ENCODE data around the gene MUC7.

DNA sequence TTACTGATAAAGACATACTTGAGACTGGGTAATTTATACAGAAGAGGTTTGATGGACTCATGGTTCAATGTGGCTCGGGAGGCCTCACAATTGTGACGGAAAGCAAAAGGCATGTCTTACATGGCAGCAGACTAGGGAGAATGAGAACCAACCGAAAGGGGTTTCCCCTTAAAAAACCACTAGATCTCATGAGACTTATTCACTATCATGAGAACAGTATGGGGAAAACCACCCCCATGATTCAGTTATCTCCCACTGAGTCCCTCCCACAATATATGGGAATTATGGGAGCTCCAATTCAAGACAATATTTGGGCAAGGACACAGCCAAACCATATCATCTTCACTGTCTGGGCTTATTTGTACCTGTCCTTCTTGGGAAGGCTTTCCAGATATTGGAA lies 22.8 kb upstream of the MUC7 start:
- TF ChIP-seq, protein P1, sequence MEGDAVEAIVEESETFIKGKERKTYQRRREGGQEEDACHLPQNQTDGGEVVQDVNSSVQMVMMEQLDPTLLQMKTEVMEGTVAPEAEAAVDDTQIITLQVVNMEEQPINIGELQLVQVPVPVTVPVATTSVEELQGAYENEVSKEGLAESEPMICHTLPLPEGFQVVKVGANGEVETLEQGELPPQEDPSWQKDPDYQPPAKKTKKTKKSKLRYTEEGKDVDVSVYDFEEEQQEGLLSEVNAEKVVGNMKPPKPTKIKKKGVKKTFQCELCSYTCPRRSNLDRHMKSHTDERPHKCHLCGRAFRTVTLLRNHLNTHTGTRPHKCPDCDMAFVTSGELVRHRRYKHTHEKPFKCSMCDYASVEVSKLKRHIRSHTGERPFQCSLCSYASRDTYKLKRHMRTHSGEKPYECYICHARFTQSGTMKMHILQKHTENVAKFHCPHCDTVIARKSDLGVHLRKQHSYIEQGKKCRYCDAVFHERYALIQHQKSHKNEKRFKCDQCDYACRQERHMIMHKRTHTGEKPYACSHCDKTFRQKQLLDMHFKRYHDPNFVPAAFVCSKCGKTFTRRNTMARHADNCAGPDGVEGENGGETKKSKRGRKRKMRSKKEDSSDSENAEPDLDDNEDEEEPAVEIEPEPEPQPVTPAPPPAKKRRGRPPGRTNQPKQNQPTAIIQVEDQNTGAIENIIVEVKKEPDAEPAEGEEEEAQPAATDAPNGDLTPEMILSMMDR (conservative IDR thresholded peaks at IDR 0.05 in 1 of 2, IDR thresholded peaks at IDR 0.05 in 1 of 2; ENCODE audit: extremely low read depth in 1 of 2, insufficient read depth in 1 of 2, low read depth in 1 of 2, low read length in 2 of 2) = no peak
- TF ChIP-seq EZH2 (IDR thresholded peaks at IDR 0.05; ENCODE audit: borderline replicate concordance, low read length) = no peak
